ENCODE results near the gene HAND1. TPM values are rescaled to one million over a fixed set of nuclear protein-coding genes. Genes with fewer than 3 reads are reported as not detected.

Gene HAND1
- total and polyA plus RNA-seq, 9 of the 15 experiments (the other 6 are each of a cell fraction or from before 2014, with no cell fraction given) = not detected

DNA sequence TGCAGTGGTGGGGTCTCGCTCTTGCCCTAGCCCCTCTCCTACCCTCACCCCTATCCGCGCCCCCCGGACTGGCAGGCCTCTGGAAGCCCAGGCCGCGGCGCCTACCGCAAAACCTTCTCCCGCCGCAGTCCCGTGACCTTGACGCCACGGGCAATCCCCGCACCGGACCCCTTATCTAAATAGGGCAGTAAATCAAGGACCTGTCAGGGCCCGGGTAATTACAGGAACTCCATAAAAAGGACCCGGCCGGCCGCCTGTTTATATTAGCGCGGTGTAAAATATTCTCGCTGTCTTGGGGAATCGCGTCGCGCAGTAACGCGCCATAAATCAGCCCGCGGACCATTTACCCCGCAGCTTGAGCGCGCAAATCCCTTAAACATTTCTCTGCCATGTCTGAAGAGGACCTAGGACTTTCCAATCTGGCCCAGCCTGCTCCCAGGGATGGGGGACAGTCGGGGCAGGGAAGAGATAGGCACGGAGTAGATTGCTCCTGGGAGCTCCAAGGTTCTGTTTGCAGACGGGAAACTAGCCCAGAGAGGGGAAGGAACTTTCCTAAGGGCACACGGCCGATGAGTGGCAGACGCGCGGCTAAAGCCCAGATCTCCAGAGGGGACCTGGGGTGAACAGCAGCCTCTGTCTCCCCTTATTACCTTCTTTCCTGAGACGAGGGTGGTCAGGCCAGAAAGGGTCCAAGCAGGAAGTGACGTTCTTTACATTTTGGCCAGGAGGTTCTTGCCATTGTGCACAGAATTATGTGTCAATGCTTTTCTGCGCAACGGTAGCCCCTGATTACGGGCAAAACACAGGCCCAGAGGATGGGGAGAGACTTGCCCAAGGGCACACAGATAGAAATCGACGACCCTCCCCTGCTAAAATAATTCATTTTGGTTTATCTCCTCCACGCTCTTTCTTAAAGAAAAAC, 4.8 kb upstream of the HAND1 start (continued):
- TF ChIP-seq, protein P1, sequence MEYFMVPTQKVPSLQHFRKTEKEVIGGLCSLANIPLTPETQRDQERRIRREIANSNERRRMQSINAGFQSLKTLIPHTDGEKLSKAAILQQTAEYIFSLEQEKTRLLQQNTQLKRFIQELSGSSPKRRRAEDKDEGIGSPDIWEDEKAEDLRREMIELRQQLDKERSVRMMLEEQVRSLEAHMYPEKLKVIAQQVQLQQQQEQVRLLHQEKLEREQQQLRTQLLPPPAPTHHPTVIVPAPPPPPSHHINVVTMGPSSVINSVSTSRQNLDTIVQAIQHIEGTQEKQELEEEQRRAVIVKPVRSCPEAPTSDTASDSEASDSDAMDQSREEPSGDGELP (CRISPR knock-in tag; IDR thresholded peaks at IDR 0.05; ENCODE audit: borderline replicate concordance) = no peak
- TF ChIP-seq FIP1L1 (IDR thresholded peaks at IDR 0.05; ENCODE audit: low read depth, low read length, poor library complexity, severe bottlenecking) (no peak), HDAC6 (IDR thresholded peaks at IDR 0.05; ENCODE audit: low read depth, low read length) (no peak), ERF (CRISPR knock-in tag; IDR thresholded peaks at IDR 0.05) (no peak), ZKSCAN3 (CRISPR knock-in tag; IDR thresholded peaks at IDR 0.05) (no peak), ZBTB1 (CRISPR knock-in tag; IDR thresholded peaks at IDR 0.05; ENCODE audit: borderline replicate concordance, low read depth) (peak; percentile 50; the same call in 1 of the 2 replicates), ELF1 (tag; IDR thresholded peaks at IDR 0.05) (no peak), ZNF586 (CRISPR knock-in tag; conservative IDR thresholded peaks at IDR 0.05) (no peak), EP300 (IDR thresholded peaks at IDR 0.05; ENCODE audit: low read length) (no peak), GATAD2A (IDR thresholded peaks at IDR 0.05) (no peak)
- TF ChIP-seq, protein P2, sequence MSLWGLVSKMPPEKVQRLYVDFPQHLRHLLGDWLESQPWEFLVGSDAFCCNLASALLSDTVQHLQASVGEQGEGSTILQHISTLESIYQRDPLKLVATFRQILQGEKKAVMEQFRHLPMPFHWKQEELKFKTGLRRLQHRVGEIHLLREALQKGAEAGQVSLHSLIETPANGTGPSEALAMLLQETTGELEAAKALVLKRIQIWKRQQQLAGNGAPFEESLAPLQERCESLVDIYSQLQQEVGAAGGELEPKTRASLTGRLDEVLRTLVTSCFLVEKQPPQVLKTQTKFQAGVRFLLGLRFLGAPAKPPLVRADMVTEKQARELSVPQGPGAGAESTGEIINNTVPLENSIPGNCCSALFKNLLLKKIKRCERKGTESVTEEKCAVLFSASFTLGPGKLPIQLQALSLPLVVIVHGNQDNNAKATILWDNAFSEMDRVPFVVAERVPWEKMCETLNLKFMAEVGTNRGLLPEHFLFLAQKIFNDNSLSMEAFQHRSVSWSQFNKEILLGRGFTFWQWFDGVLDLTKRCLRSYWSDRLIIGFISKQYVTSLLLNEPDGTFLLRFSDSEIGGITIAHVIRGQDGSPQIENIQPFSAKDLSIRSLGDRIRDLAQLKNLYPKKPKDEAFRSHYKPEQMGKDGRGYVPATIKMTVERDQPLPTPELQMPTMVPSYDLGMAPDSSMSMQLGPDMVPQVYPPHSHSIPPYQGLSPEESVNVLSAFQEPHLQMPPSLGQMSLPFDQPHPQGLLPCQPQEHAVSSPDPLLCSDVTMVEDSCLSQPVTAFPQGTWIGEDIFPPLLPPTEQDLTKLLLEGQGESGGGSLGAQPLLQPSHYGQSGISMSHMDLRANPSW (CRISPR knock-in tag; IDR thresholded peaks at IDR 0.05) = no peak
- TF ChIP-seq, protein P3, sequence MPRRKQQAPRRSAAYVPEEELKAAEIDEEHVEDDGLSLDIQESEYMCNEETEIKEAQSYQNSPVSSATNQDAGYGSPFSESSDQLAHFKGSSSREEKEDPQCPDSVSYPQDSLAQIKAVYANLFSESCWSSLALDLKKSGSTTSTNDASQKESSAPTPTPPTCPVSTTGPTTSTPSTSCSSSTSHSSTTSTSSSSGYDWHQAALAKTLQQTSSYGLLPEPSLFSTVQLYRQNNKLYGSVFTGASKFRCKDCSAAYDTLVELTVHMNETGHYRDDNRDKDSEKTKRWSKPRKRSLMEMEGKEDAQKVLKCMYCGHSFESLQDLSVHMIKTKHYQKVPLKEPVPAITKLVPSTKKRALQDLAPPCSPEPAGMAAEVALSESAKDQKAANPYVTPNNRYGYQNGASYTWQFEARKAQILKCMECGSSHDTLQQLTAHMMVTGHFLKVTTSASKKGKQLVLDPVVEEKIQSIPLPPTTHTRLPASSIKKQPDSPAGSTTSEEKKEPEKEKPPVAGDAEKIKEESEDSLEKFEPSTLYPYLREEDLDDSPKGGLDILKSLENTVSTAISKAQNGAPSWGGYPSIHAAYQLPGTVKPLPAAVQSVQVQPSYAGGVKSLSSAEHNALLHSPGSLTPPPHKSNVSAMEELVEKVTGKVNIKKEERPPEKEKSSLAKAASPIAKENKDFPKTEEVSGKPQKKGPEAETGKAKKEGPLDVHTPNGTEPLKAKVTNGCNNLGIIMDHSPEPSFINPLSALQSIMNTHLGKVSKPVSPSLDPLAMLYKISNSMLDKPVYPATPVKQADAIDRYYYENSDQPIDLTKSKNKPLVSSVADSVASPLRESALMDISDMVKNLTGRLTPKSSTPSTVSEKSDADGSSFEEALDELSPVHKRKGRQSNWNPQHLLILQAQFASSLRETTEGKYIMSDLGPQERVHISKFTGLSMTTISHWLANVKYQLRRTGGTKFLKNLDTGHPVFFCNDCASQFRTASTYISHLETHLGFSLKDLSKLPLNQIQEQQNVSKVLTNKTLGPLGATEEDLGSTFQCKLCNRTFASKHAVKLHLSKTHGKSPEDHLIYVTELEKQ (CRISPR knock-in tag; IDR thresholded peaks at IDR 0.05) = no peak
- TF ChIP-seq, protein P4, sequence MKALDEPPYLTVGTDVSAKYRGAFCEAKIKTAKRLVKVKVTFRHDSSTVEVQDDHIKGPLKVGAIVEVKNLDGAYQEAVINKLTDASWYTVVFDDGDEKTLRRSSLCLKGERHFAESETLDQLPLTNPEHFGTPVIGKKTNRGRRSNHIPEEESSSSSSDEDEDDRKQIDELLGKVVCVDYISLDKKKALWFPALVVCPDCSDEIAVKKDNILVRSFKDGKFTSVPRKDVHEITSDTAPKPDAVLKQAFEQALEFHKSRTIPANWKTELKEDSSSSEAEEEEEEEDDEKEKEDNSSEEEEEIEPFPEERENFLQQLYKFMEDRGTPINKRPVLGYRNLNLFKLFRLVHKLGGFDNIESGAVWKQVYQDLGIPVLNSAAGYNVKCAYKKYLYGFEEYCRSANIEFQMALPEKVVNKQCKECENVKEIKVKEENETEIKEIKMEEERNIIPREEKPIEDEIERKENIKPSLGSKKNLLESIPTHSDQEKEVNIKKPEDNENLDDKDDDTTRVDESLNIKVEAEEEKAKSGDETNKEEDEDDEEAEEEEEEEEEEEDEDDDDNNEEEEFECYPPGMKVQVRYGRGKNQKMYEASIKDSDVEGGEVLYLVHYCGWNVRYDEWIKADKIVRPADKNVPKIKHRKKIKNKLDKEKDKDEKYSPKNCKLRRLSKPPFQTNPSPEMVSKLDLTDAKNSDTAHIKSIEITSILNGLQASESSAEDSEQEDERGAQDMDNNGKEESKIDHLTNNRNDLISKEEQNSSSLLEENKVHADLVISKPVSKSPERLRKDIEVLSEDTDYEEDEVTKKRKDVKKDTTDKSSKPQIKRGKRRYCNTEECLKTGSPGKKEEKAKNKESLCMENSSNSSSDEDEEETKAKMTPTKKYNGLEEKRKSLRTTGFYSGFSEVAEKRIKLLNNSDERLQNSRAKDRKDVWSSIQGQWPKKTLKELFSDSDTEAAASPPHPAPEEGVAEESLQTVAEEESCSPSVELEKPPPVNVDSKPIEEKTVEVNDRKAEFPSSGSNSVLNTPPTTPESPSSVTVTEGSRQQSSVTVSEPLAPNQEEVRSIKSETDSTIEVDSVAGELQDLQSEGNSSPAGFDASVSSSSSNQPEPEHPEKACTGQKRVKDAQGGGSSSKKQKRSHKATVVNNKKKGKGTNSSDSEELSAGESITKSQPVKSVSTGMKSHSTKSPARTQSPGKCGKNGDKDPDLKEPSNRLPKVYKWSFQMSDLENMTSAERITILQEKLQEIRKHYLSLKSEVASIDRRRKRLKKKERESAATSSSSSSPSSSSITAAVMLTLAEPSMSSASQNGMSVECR (CRISPR knock-in tag; IDR thresholded peaks at IDR 0.05) = no peak
